ENCODE measurements around the gene ST3GAL5. TPM values are rescaled to one million over a fixed set of nuclear protein-coding genes. Genes with fewer than 3 reads are reported as not detected.

The ST3GAL5 gene
- total and polyA plus RNA-seq, 12 donors, result 2.0 to 11.8 (median 3.8) TPM

DNA sequence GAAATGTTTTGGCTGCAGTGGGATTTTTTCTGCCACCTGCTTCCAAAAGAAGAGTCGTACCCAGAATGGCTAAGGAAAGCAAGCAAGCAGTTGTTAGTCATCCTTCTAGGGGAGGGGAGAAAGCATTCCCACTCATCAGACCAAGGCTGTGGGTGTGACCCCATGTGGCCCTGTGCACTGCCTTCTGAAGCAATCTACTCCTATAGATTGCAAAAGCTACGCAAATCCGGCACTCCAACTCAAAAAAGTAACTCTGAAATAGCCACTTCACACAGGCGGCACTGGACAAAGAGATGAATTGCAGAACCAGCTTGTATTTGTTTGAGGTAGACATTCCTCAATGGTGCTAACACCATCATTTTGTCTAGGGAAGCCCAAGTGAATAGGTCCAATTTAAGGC, 44.3 kb downstream of the ST3GAL5 start:
- Histone ChIP-seq H3K36me3 (peaks cover 0 to 78% (median 3%) of the 10 kb centered on the region in 9 donors), H3K27ac (no peak overlapping the region), H3K9me3 (peaks cover 0 to 5% (median 0%) of the 10 kb centered on the region in 11 donors), H3K4me3 (no peak overlapping the region), H3K4me1 (no peaks in the 10 kb centered on the region), H3K27me3 (no peaks in the 10 kb centered on the region)
- DNase-seq (no peak), ATAC-seq (no peak)
- WGBS, 2 donors, result 88 to 91% methylated on average over 4 of the region's 4 CpGs
- TF ChIP-seq, protein P1, sequence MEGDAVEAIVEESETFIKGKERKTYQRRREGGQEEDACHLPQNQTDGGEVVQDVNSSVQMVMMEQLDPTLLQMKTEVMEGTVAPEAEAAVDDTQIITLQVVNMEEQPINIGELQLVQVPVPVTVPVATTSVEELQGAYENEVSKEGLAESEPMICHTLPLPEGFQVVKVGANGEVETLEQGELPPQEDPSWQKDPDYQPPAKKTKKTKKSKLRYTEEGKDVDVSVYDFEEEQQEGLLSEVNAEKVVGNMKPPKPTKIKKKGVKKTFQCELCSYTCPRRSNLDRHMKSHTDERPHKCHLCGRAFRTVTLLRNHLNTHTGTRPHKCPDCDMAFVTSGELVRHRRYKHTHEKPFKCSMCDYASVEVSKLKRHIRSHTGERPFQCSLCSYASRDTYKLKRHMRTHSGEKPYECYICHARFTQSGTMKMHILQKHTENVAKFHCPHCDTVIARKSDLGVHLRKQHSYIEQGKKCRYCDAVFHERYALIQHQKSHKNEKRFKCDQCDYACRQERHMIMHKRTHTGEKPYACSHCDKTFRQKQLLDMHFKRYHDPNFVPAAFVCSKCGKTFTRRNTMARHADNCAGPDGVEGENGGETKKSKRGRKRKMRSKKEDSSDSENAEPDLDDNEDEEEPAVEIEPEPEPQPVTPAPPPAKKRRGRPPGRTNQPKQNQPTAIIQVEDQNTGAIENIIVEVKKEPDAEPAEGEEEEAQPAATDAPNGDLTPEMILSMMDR (IDR thresholded peaks at IDR 0.05), result no peak
- intact Hi-C loops (cut with DNase I), result no loop called here

DNA sequence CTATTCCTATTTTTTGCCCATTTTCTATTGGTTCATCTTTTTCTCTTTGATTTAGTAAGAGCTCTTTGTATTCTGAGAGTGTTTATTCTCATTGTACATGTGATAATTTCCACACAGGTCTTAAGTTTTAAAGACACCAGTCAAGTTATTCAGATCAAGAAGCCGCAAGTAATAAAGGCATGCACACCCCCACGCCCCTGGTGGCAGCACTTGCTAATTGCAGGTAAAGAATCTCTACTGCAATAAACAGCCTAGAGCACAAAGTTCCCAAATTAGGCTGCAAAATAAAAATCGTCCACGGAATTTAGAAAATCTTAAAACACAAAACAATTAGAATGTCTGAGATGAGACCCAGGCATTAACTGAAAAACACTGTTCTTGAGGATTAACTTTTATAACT, 45.2 kb downstream of the ST3GAL5 start:
- Histone ChIP-seq H3K27ac (no peak overlapping the region), H3K27me3 (no peaks in the 10 kb centered on the region), H3K4me1 (no peaks in the 10 kb centered on the region), H3K9me3 (peaks cover 0 to 5% (median 0%) of the 10 kb centered on the region in 11 donors), H3K36me3 (peaks cover 0 to 80% (median 3%) of the 10 kb centered on the region in 9 donors), H3K4me3 (no peak overlapping the region)
- WGBS, 2 donors, result 46 to 55% methylated on average over 4 of the region's 4 CpGs
- TF ChIP-seq, protein P1 (IDR thresholded peaks at IDR 0.05), result peak in 6 of 9 donors; percentile 21 to 45 (median 30)
- intact Hi-C loops (cut with DNase I), result no loop called here
- no peak for ATAC-seq
- no peak for DNase-seq

GRCh38 chr2:85840091-85840490, 48.7 kb downstream of the ST3GAL5 start:
- H3K36me3 ChIP-seq, result peaks cover 0 to 46% (median 3%) of the 10 kb centered on the region in 9 donors
- no peak for DNase-seq
- H3K27ac ChIP-seq, result no peak overlapping the region
- no peak for ATAC-seq
- H3K9me3 ChIP-seq, result peaks cover 0 to 13% (median 0%) of the 10 kb centered on the region in 11 donors
- no peaks in the 10 kb centered on the region for H3K27me3 ChIP-seq
- TF ChIP-seq, protein P1 (IDR thresholded peaks at IDR 0.05), result no peak
- no peak overlapping the region for H3K4me3 ChIP-seq
- no peaks in the 10 kb centered on the region for H3K4me1 ChIP-seq
- WGBS, 2 donors, result 92 to 94% methylated on average over 9 of the region's 9 CpGs
- intact Hi-C loops (cut with DNase I), result no loop called here

GRCh38 chr2:85839461-85839860, 49.3 kb downstream of the ST3GAL5 start:
- TF ChIP-seq, protein P1 (IDR thresholded peaks at IDR 0.05), result no peak
- no peak overlapping the region for H3K27ac ChIP-seq
- peaks cover 0 to 13% (median 0%) of the 10 kb centered on the region in 11 donors for H3K9me3 ChIP-seq
- intact Hi-C loops (cut with DNase I), result no loop called here
- H3K27me3 ChIP-seq, result no peaks in the 10 kb centered on the region
- no peak for ATAC-seq
- no peaks in the 10 kb centered on the region for H3K4me1 ChIP-seq
- DNase-seq, result no peak
- peaks cover 0 to 40% (median 3%) of the 10 kb centered on the region in 9 donors for H3K36me3 ChIP-seq
- no peak overlapping the region for H3K4me3 ChIP-seq
- 95% methylated on average over 10 of the region's 10 CpGs for WGBS, 2 donors

All from heart right ventricle (tissue), 16 donors.